Prostate gland (tissue), 2 donors: Measurements from ENCODE around the gene NFATC1. TPM values are rescaled to one million over a fixed set of nuclear protein-coding genes. Genes with fewer than 3 reads are reported as not detected.

Experiments
- DNase-seq: peaks from one replicate; pipeline ENCODE4 v3.0.0-alpha.2; 2019; ENCODE audit warnings: low spot score
- H3K27ac ChIP-seq, 2 donors: fragments of 200-600 bp; sonication (generic); 2 replicates each; pipeline ENCODE4 v1.5.1; 2017 to 2019
- H3K27me3 ChIP-seq: fragments of 200-600 bp; sonication (generic); replicated peaks from 2 replicates; pipeline ENCODE4 v1.5.1; 2019; ENCODE audit not compliant: insufficient read depth
- H3K36me3 ChIP-seq, 2 donors: fragments of 200-600 bp; sonication (generic); 1 replicate in 1 of 2; 2 replicates in 1 of 2; pipeline versions ENCODE4 v1.5.1 to v1.8.1; 2017 to 2019
- H3K4me1 ChIP-seq: fragments of 200-600 bp; sonication (generic); replicated peaks from 2 replicates; pipeline ENCODE4 v1.5.1; 2019
- H3K4me3 ChIP-seq, 2 donors: fragments of 200-600 bp; sonication (generic); 2 replicates each; pipeline ENCODE4 v1.5.1; 2017 to 2019
- H3K9me3 ChIP-seq: fragments of 200-600 bp; sonication (generic); 2 replicates; pipeline ENCODE4 v1.5.1; 2017
- POLR2A ChIP-seq: fragments of 450-650 bp; IDR thresholded peaks from one replicate; pipeline ENCODE4 v1.6.1; 2016; ENCODE audit warnings: antibody characterized with exemption, mild to moderate bottlenecking
- POLR2AphosphoS5 ChIP-seq: sonication (generic); formaldehyde crosslinking; IDR thresholded peaks from one replicate; pipeline ENCODE4 v1.6.1; 2017; ENCODE audit warnings: antibody characterized with exemption
- WGBS: methylation state at CpG from one replicate; pipeline ENCODE4 v1.1.5; 2018; 5-methylcytosine and 5-hydroxymethylcytosine counted together
- intact Hi-C: fragments of 100-400 bp; cut with DNase I; formaldehyde crosslinking; loops from one replicate; pipeline ENCODE4 v1.14.2; 2022
- total RNA-seq, 2 donors: library from RNA; depleted of rRNA; stranded (reverse); fragments of >200 nt; gene quantifications; one replicate each; pipeline ENCODE4 v1.1.0, GENCODE V29; 2016
- TF ChIP-seq, protein P1 (sequence below), 4 experiments: fragments of 200-600 bp in 2 of 4; fragments of 450-650 bp in 2 of 4; sonication (generic) in 2 of 4; IDR thresholded peaks; 1 replicate in 3 of 4; 2 replicates in 1 of 4; pipeline ENCODE4 v1.5.1; 2016 to 2019; ENCODE audit warnings: antibody characterized with exemption in 4 of 4, mild to moderate bottlenecking in 2 of 4, moderate library complexity in 2 of 4

NFATC1 gene
- total RNA-seq, 2 donors from 2014 or later = 16.8 to 24.6 TPM

GRCh38 chr18:79571211-79572092 lies 175.7 kb downstream of the NFATC1 start:
- Histone ChIP-seq H3K27me3 (no peaks in the 10 kb centered on the region), H3K4me1 (peaks cover 8% of the 10 kb centered on the region), H3K4me3 (no peak overlapping the region), H3K9me3 (no peaks in the 10 kb centered on the region), H3K27ac (no peak overlapping the region), H3K36me3 (no peaks in the 10 kb centered on the region)
- intact Hi-C loops = no loop called here
- TF ChIP-seq POLR2AphosphoS5 (no peak), POLR2A (no peak)
- TF ChIP-seq, protein P1, sequence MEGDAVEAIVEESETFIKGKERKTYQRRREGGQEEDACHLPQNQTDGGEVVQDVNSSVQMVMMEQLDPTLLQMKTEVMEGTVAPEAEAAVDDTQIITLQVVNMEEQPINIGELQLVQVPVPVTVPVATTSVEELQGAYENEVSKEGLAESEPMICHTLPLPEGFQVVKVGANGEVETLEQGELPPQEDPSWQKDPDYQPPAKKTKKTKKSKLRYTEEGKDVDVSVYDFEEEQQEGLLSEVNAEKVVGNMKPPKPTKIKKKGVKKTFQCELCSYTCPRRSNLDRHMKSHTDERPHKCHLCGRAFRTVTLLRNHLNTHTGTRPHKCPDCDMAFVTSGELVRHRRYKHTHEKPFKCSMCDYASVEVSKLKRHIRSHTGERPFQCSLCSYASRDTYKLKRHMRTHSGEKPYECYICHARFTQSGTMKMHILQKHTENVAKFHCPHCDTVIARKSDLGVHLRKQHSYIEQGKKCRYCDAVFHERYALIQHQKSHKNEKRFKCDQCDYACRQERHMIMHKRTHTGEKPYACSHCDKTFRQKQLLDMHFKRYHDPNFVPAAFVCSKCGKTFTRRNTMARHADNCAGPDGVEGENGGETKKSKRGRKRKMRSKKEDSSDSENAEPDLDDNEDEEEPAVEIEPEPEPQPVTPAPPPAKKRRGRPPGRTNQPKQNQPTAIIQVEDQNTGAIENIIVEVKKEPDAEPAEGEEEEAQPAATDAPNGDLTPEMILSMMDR (IDR thresholded peaks at IDR 0.05) = no peak
- DNase-seq = no peak
- WGBS = 91% methylated on average over 31 of the region's 38 CpGs

DNA sequence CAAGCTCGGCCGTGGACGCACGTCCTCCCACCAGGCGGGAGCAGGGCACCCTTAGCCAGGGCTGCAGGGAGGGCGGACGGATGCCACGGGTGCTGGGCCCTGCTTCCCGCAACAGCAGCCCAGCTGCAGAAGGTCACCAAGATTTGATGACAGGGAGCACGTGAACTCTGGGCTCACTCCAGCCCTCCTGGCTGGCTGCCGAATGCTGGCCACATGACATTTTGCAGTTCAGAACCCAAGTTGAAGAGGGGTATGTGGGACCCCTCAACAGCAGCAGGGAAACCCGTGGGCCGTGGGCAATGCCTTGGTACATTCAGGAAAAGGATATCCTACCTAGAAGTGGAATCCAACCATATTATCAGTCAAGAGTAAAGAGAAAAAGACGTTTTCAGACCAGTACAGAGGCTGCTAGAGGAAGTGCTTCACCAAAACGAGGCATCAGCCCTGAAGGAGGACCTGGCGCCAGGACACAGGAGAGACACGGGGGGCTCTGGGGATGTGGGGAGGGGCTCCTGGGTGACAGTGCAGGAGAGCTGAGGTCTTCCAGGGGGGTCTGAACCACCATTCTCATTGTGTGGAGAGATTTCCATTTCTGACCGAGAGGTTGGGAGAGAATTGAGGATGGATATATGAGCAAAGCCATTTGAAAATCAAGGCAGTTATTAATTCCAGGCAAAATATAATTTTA lies 176.5 kb downstream of the NFATC1 start:
- intact Hi-C loops = no loop called here
- Histone ChIP-seq H3K4me3 (no peak overlapping the region), H3K27me3 (no peaks in the 10 kb centered on the region), H3K36me3 (no peaks in the 10 kb centered on the region), H3K4me1 (peaks cover 15% of the 10 kb centered on the region), H3K27ac (no peak overlapping the region), H3K9me3 (no peaks in the 10 kb centered on the region)
- TF ChIP-seq, protein P1 (IDR thresholded peaks at IDR 0.05) = no peak
- 94% methylated on average over 18 of the region's 18 CpGs for WGBS
- DNase-seq = no peak

DNA sequence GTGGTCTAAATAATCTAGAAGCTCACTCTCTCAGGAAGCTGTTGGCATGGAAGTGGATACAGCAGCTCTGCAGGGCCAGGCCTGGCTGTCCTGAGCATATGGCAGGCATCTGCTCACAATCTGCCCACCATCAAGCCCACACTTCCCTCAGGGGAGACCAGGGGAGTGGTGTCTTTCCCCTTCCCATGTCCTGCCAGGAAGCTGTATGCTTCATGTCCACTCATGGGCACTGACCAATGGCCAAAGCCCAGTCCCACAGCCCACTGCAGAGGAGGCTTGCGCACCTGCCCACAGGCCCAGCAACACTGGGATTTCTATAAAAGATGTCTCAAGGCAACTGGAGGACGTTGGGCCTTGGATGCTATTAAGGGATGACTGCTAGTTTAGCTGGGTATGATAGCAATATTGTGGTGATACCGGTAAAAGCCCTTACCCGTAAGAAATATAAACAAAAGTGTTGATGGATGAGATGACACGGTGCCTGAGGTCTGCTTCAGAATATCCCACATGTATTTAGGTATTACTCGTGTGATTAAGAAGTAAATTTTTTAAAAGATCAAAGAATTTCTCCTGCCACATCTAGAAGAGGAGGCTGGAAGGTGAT lies 177.2 kb downstream of the NFATC1 start:
- no peak overlapping the region for H3K27ac ChIP-seq
- WGBS = 91% methylated on average over 6 of the region's 6 CpGs
- no peaks in the 10 kb centered on the region for H3K9me3 ChIP-seq
- intact Hi-C loops = no loop called here
- TF ChIP-seq, protein P1 (IDR thresholded peaks at IDR 0.05) = no peak
- no peaks in the 10 kb centered on the region for H3K36me3 ChIP-seq
- DNase-seq = no peak
- H3K27me3 ChIP-seq = no peaks in the 10 kb centered on the region
- no peak overlapping the region for H3K4me3 ChIP-seq
- peaks cover 13% of the 10 kb centered on the region for H3K4me1 ChIP-seq

- no peak for DNase-seq
- intact Hi-C loops = no loop called here
- Histone ChIP-seq H3K27ac (no peak overlapping the region), H3K9me3 (no peaks in the 10 kb centered on the region), H3K4me1 (peaks cover 13% of the 10 kb centered on the region), H3K27me3 (no peaks in the 10 kb centered on the region), H3K36me3 (no peaks in the 10 kb centered on the region), H3K4me3 (no peak overlapping the region)
- TF ChIP-seq, protein P1 (IDR thresholded peaks at IDR 0.05) = no peak
- TF ChIP-seq POLR2AphosphoS5 (no peak), POLR2A (no peak)
- 97% methylated on average over 21 of the region's 24 CpGs for WGBS
Measured at GRCh38 chr18:79573921-79574491, 178.3 kb downstream of the NFATC1 start.
